Osteoblast (primary cell): ENCODE data around the gene IFNGR1. TPM values are rescaled to one million over a fixed set of nuclear protein-coding genes. Genes with fewer than 3 reads are reported as not detected.
"Not testable (repeated sequence)": the region's sequence is repeated elsewhere in the genome, so short reads cannot be mapped to it uniquely, and the experiment has no call there.

ENCODE experiments used
- DNase-seq: peaks from one replicate; pipeline ENCODE4 v3.0.0; 2011; ENCODE audit warnings: low spot score, mixed read lengths; ENCODE audit not compliant: insufficient read length; ENCODE audit errors: missing footprints
- H2AFZ ChIP-seq: 2 replicates; pipeline ENCODE4 v1.6.0; 2011; ENCODE audit warnings: mild to moderate bottlenecking, low read length
- H3K27ac ChIP-seq: 2 replicates; pipeline ENCODE4 v1.5.1; 2011; ENCODE audit warnings: mild to moderate bottlenecking, low read depth, low read length, moderate library complexity
- H3K27me3 ChIP-seq: 2 replicates; pipeline ENCODE4 v1.6.0; 2012; ENCODE audit warnings: mild to moderate bottlenecking, control low read depth, inconsistent platforms, low read length, moderate library complexity; ENCODE audit not compliant: insufficient read depth
- H3K36me3 ChIP-seq: 2 replicates; pipeline ENCODE4 v1.5.1; 2011; ENCODE audit warnings: mild to moderate bottlenecking, low read length, control low read depth, moderate library complexity; ENCODE audit not compliant: insufficient read depth
- H3K4me1 ChIP-seq: 2 replicates; pipeline ENCODE4 v1.5.1; 2011; ENCODE audit warnings: mild to moderate bottlenecking, low read length, control low read depth, moderate library complexity; ENCODE audit not compliant: insufficient read depth
- H3K4me2 ChIP-seq: 2 replicates; pipeline ENCODE4 v1.6.0; 2011; ENCODE audit warnings: mild to moderate bottlenecking, low read length; ENCODE audit not compliant: insufficient read depth
- H3K4me3 ChIP-seq: fragments of 200-600 bp; sonication (generic); 3 replicates; pipeline ENCODE4 v1.5.1; 2012; ENCODE audit warnings: mild to moderate bottlenecking, low read length, inconsistent platforms; ENCODE audit not compliant: insufficient read depth
- H3K79me2 ChIP-seq: 2 replicates; pipeline ENCODE4 v1.6.0; 2012; ENCODE audit warnings: mild to moderate bottlenecking, low read length, control low read depth, inconsistent platforms; ENCODE audit not compliant: insufficient read depth
- H3K9me3 ChIP-seq: 2 replicates; pipeline ENCODE4 v1.5.1; 2011; ENCODE audit warnings: low read depth, low read length, control low read depth
- H4K20me1 ChIP-seq: 2 replicates; pipeline ENCODE4 v1.6.0; 2012; ENCODE audit warnings: mild to moderate bottlenecking, low read length, control low read depth; ENCODE audit not compliant: insufficient read depth
- CTCF ChIP-seq: IDR thresholded peaks from 2 replicates; pipeline ENCODE4 v1.5.1; 2011; ENCODE audit warnings: mild to moderate bottlenecking, low read depth, low read length, moderate library complexity; ENCODE audit errors: extremely low read depth
- total RNA-seq: library from RNA; depleted of rRNA; stranded (reverse); fragments of >200 nt; gene quantifications from 2 replicates; pipeline ENCODE4 v1.2.3, GENCODE V29; 2012

IFNGR1 gene
- total RNA-seq, 1 donor, result 62.6 TPM

- Histone ChIP-seq H3K27ac (no peak overlapping the region), H4K20me1 (no peaks in the 10 kb centered on the region), H3K4me2 (no peak overlapping the region), H3K4me1 (no peaks in the 10 kb centered on the region), H3K27me3 (peaks cover 5% of the 10 kb centered on the region), H2AFZ (no peak overlapping the region), H3K36me3 (no peaks in the 10 kb centered on the region), H3K4me3 (no peak overlapping the region), H3K79me2 (no peaks in the 10 kb centered on the region), H3K9me3 (peaks cover 2% of the 10 kb centered on the region)
- no peak for DNase-seq
- TF ChIP-seq CTCF, result no peak
Observed at GRCh38 chr6:137259349-137259748, 40.2 kb upstream of the IFNGR1 start.

- no peak overlapping the region for H3K4me3 ChIP-seq
- no peak overlapping the region for H3K4me2 ChIP-seq
- no peak overlapping the region for H3K27ac ChIP-seq
- H4K20me1 ChIP-seq, result no peaks in the 10 kb centered on the region
- H2AFZ ChIP-seq, result no peak overlapping the region
- H3K9me3 ChIP-seq, result peaks cover 2% of the 10 kb centered on the region
- H3K27me3 ChIP-seq, result peaks cover 2% of the 10 kb centered on the region
- DNase-seq, result no peak
- no peaks in the 10 kb centered on the region for H3K79me2 ChIP-seq
- no peaks in the 10 kb centered on the region for H3K4me1 ChIP-seq
- H3K36me3 ChIP-seq, result no peaks in the 10 kb centered on the region
- TF ChIP-seq CTCF, result no peak
Observed at GRCh38 chr6:137258170-137258569, 39.0 kb upstream of the IFNGR1 start.

GRCh38 chr6:137256350-137257103 lies 37.3 kb upstream of the IFNGR1 start:
- no peak for DNase-seq
- Histone ChIP-seq H3K9me3 (peaks cover 2% of the 10 kb centered on the region), H3K36me3 (no peaks in the 10 kb centered on the region), H3K27me3 (peaks cover 6% of the 10 kb centered on the region), H3K4me3 (no peak overlapping the region), H3K4me2 (no peak overlapping the region), H3K79me2 (no peaks in the 10 kb centered on the region), H2AFZ (no peak overlapping the region), H4K20me1 (no peaks in the 10 kb centered on the region), H3K27ac (no peak overlapping the region), H3K4me1 (no peaks in the 10 kb centered on the region)
- no peak for TF ChIP-seq CTCF

- no peak for TF ChIP-seq CTCF
Observed at GRCh38 chr6:137254966-137255365, 35.8 kb upstream of the IFNGR1 start.

GRCh38 chr6:137254430-137254829 lies 35.2 kb upstream of the IFNGR1 start:
- DNase-seq, H3K27me3 ChIP-seq, H2AFZ ChIP-seq, H4K20me1 ChIP-seq, H3K4me3 ChIP-seq, H3K4me1 ChIP-seq, H3K79me2 ChIP-seq, H3K4me2 ChIP-seq, H3K9me3 ChIP-seq, H3K27ac ChIP-seq, H3K36me3 ChIP-seq: not testable (repeated sequence)

More at GRCh38 chr6:137254966-137255365, 35.8 kb upstream of the IFNGR1 start:
- DNase-seq, result no peak
- Histone ChIP-seq H3K9me3 (peaks cover 2% of the 10 kb centered on the region), H2AFZ (no peak overlapping the region), H3K27me3 (peaks cover 6% of the 10 kb centered on the region), H3K4me3 (no peak overlapping the region), H3K4me2 (no peak overlapping the region), H3K36me3 (no peaks in the 10 kb centered on the region), H3K27ac (no peak overlapping the region), H3K79me2 (no peaks in the 10 kb centered on the region), H3K4me1 (no peaks in the 10 kb centered on the region), H4K20me1 (no peaks in the 10 kb centered on the region)
